HCT116 (cell line): Measurements from ENCODE around the gene LAMA4. TPM values are rescaled to one million over a fixed set of nuclear protein-coding genes. Genes with fewer than 3 reads are reported as not detected.

Source experiments
- ATAC-seq: fragments of 200-7000 bp; cut with Tn5 transposase; 2 replicates; pipeline ENCODE4 v1.9.1; 2020; ENCODE audit warnings: mild to moderate bottlenecking, moderate library complexity
- BruUV-seq: library from RNA; stranded (reverse); fragments of 400-500 nt; replicated peaks from 2 replicates; lab custom pipeline; 2021; lab: Mats Ljungman, UMichigan
- CTCF ChIA-PET: fragments of 300-600 bp; sonication (Branson Sonifier 250); formaldehyde crosslinking; loops from one replicate; lab custom pipeline; 2021; ENCODE audit warnings: antibody characterized with exemption; lab: Charles Lee
- POLR2A ChIA-PET: fragments of 300-600, 350-600 bp; sonication (Branson Sonifier 250); formaldehyde crosslinking; loops from one replicate; lab custom pipeline; 2021; ENCODE audit warnings: antibody characterized with exemption; lab: Charles Lee
- RAD21 ChIA-PET, 2 experiments: fragments of 300-600 bp; sonication (Branson Sonifier 250); formaldehyde crosslinking; loops; one replicate each; lab custom pipeline; 2023; ENCODE audit warnings: low total read pairs in 2 of 2; ENCODE audit not compliant: uncharacterized antibody in 2 of 2, unreplicated experiment in 2 of 2, low non-redundant PET in 1 of 2; lab: Charles Lee
- DNase-seq: peaks from one replicate; pipeline ENCODE4 v3.0.0-alpha.2; 2010; ENCODE audit warnings: low read depth, low spot score
- H2AFZ ChIP-seq: fragments of 200-600 bp; shearing (Covaris generic), sonication (generic); 2 replicates; pipeline ENCODE4 v1.6.1; 2017; ENCODE audit warnings: low read depth, mixed run types, mixed read lengths, antibody characterized with exemption, low read length; ENCODE audit not compliant: poor library complexity, severe bottlenecking
- H3K27ac ChIP-seq: 2 replicates; pipeline ENCODE4 v1.5.1; 2012; ENCODE audit warnings: low read depth, low read length
- H3K27me3 ChIP-seq: fragments of 200-600 bp; sonication (generic); 2 replicates; pipeline ENCODE4 v1.6.1; 2016; ENCODE audit warnings: mixed run types, low read length, mixed read lengths; ENCODE audit not compliant: insufficient read depth
- H3K36me3 ChIP-seq, 2 experiments: fragments of 200-500 bp in 1 of 2; fragments of 200-600 bp in 1 of 2; sonication (Bioruptor generic) in 1 of 2; sonication (generic) in 1 of 2; 2 replicates each; pipeline versions ENCODE4 v1.5.1 to v1.6.1; 2014 to 2016; ENCODE audit warnings: low read length in 2 of 2, inconsistent platforms in 1 of 2, mixed read lengths in 1 of 2, mixed run types in 1 of 2; ENCODE audit not compliant: insufficient read depth in 2 of 2, control insufficient read depth in 1 of 2
- H3K4me1 ChIP-seq, 2 experiments: fragments of 200-600 bp in 1 of 2; sonication (generic) in 1 of 2; 2 replicates each; pipeline versions ENCODE4 v1.5.1 to v1.6.1; 2012 to 2017; ENCODE audit warnings: low read length in 2 of 2, inconsistent platforms in 1 of 2, mild to moderate bottlenecking in 1 of 2, mixed read lengths in 1 of 2, mixed run types in 1 of 2, moderate library complexity in 1 of 2; ENCODE audit not compliant: insufficient read depth in 2 of 2, control insufficient read depth in 1 of 2
- H3K4me2 ChIP-seq: fragments of 200-600 bp; sonication (generic); 2 replicates; pipeline ENCODE4 v1.6.1; 2017; ENCODE audit warnings: mixed run types, low read length, mixed read lengths
- H3K4me3 ChIP-seq, 2 experiments: fragments of 200-600 bp in 1 of 2; sonication (generic) in 1 of 2; replicated peaks in 1 of 2; 2 replicates each; pipeline ENCODE4 v1.5.1; 2011 to 2016; ENCODE audit warnings: low read length in 2 of 2, control low read depth in 1 of 2, low read depth in 1 of 2, mild to moderate bottlenecking in 1 of 2, mixed read lengths in 1 of 2, mixed run types in 1 of 2
- H3K79me2 ChIP-seq: fragments of 200-600 bp; sonication (generic); 2 replicates; pipeline ENCODE4 v1.6.1; 2017; ENCODE audit warnings: mild to moderate bottlenecking, mixed run types, low read length, moderate library complexity, mixed read lengths; ENCODE audit not compliant: insufficient read depth
- H3K9ac ChIP-seq: fragments of 200-600 bp; sonication (generic); 2 replicates; pipeline ENCODE4 v1.6.1; 2016; ENCODE audit warnings: low read length, mixed read lengths
- H3K9me2 ChIP-seq: fragments of 200-600 bp; sonication (generic), shearing (Covaris generic); 2 replicates; pipeline ENCODE4 v1.6.1; 2017; ENCODE audit warnings: mixed run types, mild to moderate bottlenecking, moderate library complexity; ENCODE audit not compliant: insufficient read depth
- H3K9me3 ChIP-seq, 2 experiments: fragments of 200-500 bp in 1 of 2; fragments of 200-600 bp in 1 of 2; sonication (Bioruptor generic) in 1 of 2; sonication (generic) in 1 of 2; 2 replicates each; pipeline ENCODE4 v1.6.1; 2014 to 2017; ENCODE audit warnings: low read length in 2 of 2, mixed read lengths in 2 of 2, inconsistent platforms in 1 of 2, low read depth in 1 of 2, mild to moderate bottlenecking in 1 of 2, mixed run types in 1 of 2, moderate library complexity in 1 of 2; ENCODE audit not compliant: control insufficient read depth in 1 of 2, insufficient read depth in 1 of 2
- H4K20me1 ChIP-seq: fragments of 200-600 bp; sonication (generic), shearing (Covaris generic); 2 replicates; pipeline ENCODE4 v1.6.1; 2017; ENCODE audit warnings: mixed run types, mild to moderate bottlenecking, moderate library complexity; ENCODE audit not compliant: insufficient read depth
- ELF1 ChIP-seq: IDR thresholded peaks from 2 replicates; pipeline ENCODE4 v1.6.1; 2012; ENCODE audit warnings: low read depth, borderline replicate concordance
- EZH2phosphoT487 ChIP-seq: fragments of 200-600 bp; IDR thresholded peaks from 2 replicates; pipeline ENCODE4 v1.6.1; 2018; ENCODE audit warnings: antibody characterized with exemption, borderline replicate concordance
- JUND ChIP-seq: IDR thresholded peaks from 2 replicates; pipeline ENCODE4 v1.6.1; 2012
- POLR2A ChIP-seq: IDR thresholded peaks from 2 replicates; pipeline ENCODE4 v1.7.0; 2011; ENCODE audit warnings: borderline replicate concordance; ENCODE audit not compliant: insufficient read depth, insufficient read length; ENCODE audit errors: extremely low read depth
- RAD21 ChIP-seq: IDR thresholded peaks from 2 replicates; pipeline ENCODE4 v1.6.1; 2012; ENCODE audit warnings: low read depth, mild to moderate bottlenecking
- SP1 ChIP-seq: IDR thresholded peaks from 2 replicates; pipeline ENCODE4 v1.6.1; 2012; ENCODE audit warnings: low read depth
- TCF7L2 ChIP-seq: IDR thresholded peaks from 2 replicates; pipeline ENCODE4 v1.7.0; 2011; ENCODE audit warnings: borderline replicate concordance, inconsistent platforms; ENCODE audit not compliant: insufficient read depth, insufficient read length; ENCODE audit errors: extremely low read depth
- YY1 ChIP-seq: IDR thresholded peaks from 2 replicates; pipeline ENCODE4 v1.6.1; 2011; ENCODE audit warnings: low read length, low read depth, moderate library complexity, mild to moderate bottlenecking; ENCODE audit not compliant: insufficient replicate concordance; ENCODE audit errors: extremely low read depth
- ZFX ChIP-seq: fragments of 450-650 bp; IDR thresholded peaks from 2 replicates; pipeline ENCODE4 v1.6.1; 2017
- intact Hi-C: fragments of 100-400 bp; cut with micrococcal nuclease; formaldehyde crosslinking; loops from 2 replicates; pipeline ENCODE4 v1.10.0; 2022
- total RNA-seq: library from RNA; stranded (reverse); gene quantifications from one replicate; pipeline ENCODE4 v1.2.1, GENCODE V29; 2021; ENCODE audit not compliant: unreplicated experiment
- TF ChIP-seq, protein P1 (sequence below): IDR thresholded peaks from 2 replicates; pipeline ENCODE4 v1.6.1; 2012
- TF ChIP-seq, protein P2 (sequence below), 3 experiments: fragments of 200-600 bp in 1 of 3; sonication (generic) in 1 of 3; IDR thresholded peaks in 2 of 3; conservative IDR thresholded peaks in 1 of 3; 2 replicates each; pipeline ENCODE4 v1.5.1; 2012 to 2017; ENCODE audit warnings: low read depth in 2 of 3, low read length in 2 of 3, antibody characterized with exemption in 1 of 3, borderline replicate concordance in 1 of 3, control low read depth in 1 of 3, mild to moderate bottlenecking in 1 of 3, mixed read lengths in 1 of 3, mixed run types in 1 of 3, moderate library complexity in 1 of 3; ENCODE audit not compliant: insufficient read depth in 1 of 3

The LAMA4 gene
- total RNA-seq, 1 experiment from 2014 or later = 2.2 TPM

DNA sequence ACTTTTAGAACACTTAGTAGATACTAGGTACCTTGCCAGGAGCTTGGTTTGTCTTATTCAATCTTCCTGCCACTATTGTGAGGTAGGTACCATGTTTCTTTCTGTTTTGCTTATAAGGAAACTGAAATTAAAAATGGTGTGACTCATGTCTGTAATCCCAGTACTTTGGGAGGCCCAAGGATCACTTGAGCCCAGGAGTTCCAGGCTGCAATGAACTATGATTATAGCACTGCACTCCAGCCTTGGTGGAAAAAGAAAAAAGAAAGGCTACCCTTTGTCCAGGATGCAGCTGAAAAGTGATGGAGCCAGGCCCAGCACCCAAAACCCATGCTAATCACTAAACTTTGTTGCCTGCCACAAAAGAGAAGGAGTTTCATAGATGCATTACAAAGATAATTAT, 34.1 kb upstream of the LAMA4 start:
- no peaks in the 10 kb centered on the region for H3K9me2 ChIP-seq
- ChIA-PET RAD21 (no interaction called here), CTCF (no interaction called here), POLR2A (no interaction called here)
- H4K20me1 ChIP-seq = no peaks in the 10 kb centered on the region
- no peaks in the 10 kb centered on the region for H3K36me3 ChIP-seq
- H3K27me3 ChIP-seq = no peaks in the 10 kb centered on the region
- H3K9ac ChIP-seq = no peak overlapping the region
- no peak overlapping the region for H2AFZ ChIP-seq
- DNase-seq = no peak
- TF ChIP-seq ELF1 = no peak
- TF ChIP-seq, protein P1, sequence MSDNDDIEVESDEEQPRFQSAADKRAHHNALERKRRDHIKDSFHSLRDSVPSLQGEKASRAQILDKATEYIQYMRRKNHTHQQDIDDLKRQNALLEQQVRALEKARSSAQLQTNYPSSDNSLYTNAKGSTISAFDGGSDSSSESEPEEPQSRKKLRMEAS = no peak
- no peak for TF ChIP-seq TCF7L2
- TF ChIP-seq YY1 = no peak
- TF ChIP-seq RAD21 = no peak
- no peak for TF ChIP-seq ZFX
- TF ChIP-seq JUND = no peak
- no peaks in the 10 kb centered on the region for H3K4me1 ChIP-seq
- no peak for ATAC-seq
- intact Hi-C loops = no loop called here
- no TSS peak for BruUV-seq
- H3K27ac ChIP-seq = no peak overlapping the region
- H3K4me2 ChIP-seq = no peak overlapping the region
- H3K4me3 ChIP-seq = no peak overlapping the region
- H3K79me2 ChIP-seq = no peaks in the 10 kb centered on the region
- H3K9me3 ChIP-seq = no peaks in the 10 kb centered on the region

DNA sequence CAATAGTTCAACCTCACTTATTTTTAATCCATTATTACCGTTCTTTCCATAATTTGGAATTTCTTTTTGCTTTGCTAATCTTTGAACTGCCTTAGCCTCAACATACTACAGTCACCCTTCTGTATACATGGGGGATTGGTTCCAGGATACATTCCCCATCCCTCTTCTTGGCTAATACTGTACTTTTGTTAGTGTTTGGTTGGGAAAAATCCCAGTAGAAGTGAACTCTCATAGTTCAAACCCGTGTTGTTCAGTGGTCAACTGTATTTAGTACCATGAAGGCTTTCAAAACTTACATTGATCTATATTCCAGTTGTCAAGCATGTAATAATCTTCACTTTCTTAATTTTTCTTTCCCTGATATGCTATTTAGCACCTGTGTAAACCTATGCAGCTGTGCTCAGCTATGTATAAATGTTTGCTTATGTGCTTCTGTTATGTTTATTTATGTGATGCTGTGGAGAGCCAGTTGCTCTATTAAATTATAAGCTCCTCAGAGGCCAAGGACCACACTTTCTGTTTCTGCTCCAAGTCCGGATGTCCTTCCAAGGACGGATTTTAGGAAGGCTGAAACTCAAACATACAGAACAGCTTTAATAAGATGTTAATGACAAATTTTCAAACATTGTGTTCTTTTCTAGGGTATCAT, 33.3 kb upstream of the LAMA4 start:
- Histone ChIP-seq H3K4me2 (no peak overlapping the region), H3K9me3 (no peaks in the 10 kb centered on the region), H4K20me1 (no peaks in the 10 kb centered on the region), H3K9ac (no peak overlapping the region), H3K79me2 (no peaks in the 10 kb centered on the region), H3K36me3 (no peaks in the 10 kb centered on the region), H3K9me2 (no peaks in the 10 kb centered on the region), H3K4me1 (no peaks in the 10 kb centered on the region), H3K27ac (no peak overlapping the region), H2AFZ (no peak overlapping the region), H3K4me3 (no peak overlapping the region), H3K27me3 (no peaks in the 10 kb centered on the region)
- intact Hi-C loops = no loop called here
- ATAC-seq = no peak
- ChIA-PET RAD21 (no interaction called here), CTCF (no interaction called here), POLR2A (no interaction called here)
- no peak for TF ChIP-seq RAD21
- no peak for TF ChIP-seq EZH2phosphoT487
- no peak for TF ChIP-seq SP1
- TF ChIP-seq POLR2A = no peak
- TF ChIP-seq, protein P2, sequence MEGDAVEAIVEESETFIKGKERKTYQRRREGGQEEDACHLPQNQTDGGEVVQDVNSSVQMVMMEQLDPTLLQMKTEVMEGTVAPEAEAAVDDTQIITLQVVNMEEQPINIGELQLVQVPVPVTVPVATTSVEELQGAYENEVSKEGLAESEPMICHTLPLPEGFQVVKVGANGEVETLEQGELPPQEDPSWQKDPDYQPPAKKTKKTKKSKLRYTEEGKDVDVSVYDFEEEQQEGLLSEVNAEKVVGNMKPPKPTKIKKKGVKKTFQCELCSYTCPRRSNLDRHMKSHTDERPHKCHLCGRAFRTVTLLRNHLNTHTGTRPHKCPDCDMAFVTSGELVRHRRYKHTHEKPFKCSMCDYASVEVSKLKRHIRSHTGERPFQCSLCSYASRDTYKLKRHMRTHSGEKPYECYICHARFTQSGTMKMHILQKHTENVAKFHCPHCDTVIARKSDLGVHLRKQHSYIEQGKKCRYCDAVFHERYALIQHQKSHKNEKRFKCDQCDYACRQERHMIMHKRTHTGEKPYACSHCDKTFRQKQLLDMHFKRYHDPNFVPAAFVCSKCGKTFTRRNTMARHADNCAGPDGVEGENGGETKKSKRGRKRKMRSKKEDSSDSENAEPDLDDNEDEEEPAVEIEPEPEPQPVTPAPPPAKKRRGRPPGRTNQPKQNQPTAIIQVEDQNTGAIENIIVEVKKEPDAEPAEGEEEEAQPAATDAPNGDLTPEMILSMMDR (IDR thresholded peaks at IDR 0.05 in 2 of 3, conservative IDR thresholded peaks at IDR 0.05 in 1 of 3; ENCODE audit: borderline replicate concordance in 1 of 3, insufficient read depth in 1 of 3, low read depth in 2 of 3, low read length in 2 of 3) = no peak
- no peak for TF ChIP-seq YY1
- no TSS peak for BruUV-seq
- DNase-seq = no peak
